Nephron progenitor cell (in vitro differentiated cells): ENCODE results near the gene GPR75.

ENCODE experiments used
- DNase-seq: peaks from one replicate; pipeline ENCODE4 v3.0.0; 2021
- H3K27ac Mint-ChIP-seq: 2 replicates; pipeline ENCODE4 v1.8.0; 2021; ENCODE audit warnings: mild to moderate bottlenecking, moderate library complexity, mixed read lengths
- H3K27me3 Mint-ChIP-seq: 2 replicates; pipeline ENCODE4 v1.8.0; 2021; ENCODE audit warnings: mild to moderate bottlenecking, low read depth, mixed read lengths; ENCODE audit not compliant: poor library complexity
- H3K36me3 Mint-ChIP-seq: 2 replicates; pipeline ENCODE4 v1.8.0; 2021; ENCODE audit warnings: low read depth, mixed read lengths
- H3K4me1 Mint-ChIP-seq: 2 replicates; pipeline ENCODE4 v1.8.0; 2021; ENCODE audit warnings: mixed read lengths
- H3K4me3 Mint-ChIP-seq: 2 replicates; pipeline ENCODE4 v1.8.0; 2021; ENCODE audit warnings: mild to moderate bottlenecking, moderate library complexity, mixed read lengths
- H3K9me3 Mint-ChIP-seq: 2 replicates; pipeline ENCODE4 v1.8.0; 2021; ENCODE audit warnings: mild to moderate bottlenecking, moderate library complexity, mixed read lengths
- TF ChIP-seq, protein P1 (sequence below): fragments of 200-600 bp; sonication (generic); IDR thresholded peaks from 2 replicates; pipeline ENCODE4 v1.5.0; 2021; ENCODE audit warnings: antibody characterized with exemption

GPR75 gene

DNA sequence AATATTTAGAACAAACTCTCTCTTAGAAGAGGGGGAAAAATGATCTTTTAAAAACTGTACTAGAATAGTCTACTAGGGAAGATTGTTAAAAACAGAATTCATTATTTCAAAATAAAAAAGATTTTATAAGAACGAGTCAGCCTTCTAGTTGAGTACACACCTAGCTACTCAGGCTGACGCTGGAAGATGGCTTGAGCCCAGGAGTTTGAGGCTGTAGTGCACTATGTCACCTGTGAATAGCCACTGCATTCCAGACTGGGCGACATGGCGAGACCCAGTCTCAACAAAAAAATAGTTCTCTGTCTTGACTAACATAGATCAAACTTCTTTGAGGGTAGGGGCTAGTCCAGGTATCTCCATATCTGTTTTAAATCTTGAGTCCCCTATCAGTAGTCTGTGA, 39.1 kb downstream of the GPR75 start:
- Mint-ChIP-seq H3K4me1 (peaks cover 20% of the 10 kb centered on the region), H3K4me3 (no peak overlapping the region), H3K27me3 (no peaks in the 10 kb centered on the region), H3K9me3 (no peaks in the 10 kb centered on the region), H3K36me3 (peaks cover 29% of the 10 kb centered on the region), H3K27ac (no peak overlapping the region)
- TF ChIP-seq, protein P1, sequence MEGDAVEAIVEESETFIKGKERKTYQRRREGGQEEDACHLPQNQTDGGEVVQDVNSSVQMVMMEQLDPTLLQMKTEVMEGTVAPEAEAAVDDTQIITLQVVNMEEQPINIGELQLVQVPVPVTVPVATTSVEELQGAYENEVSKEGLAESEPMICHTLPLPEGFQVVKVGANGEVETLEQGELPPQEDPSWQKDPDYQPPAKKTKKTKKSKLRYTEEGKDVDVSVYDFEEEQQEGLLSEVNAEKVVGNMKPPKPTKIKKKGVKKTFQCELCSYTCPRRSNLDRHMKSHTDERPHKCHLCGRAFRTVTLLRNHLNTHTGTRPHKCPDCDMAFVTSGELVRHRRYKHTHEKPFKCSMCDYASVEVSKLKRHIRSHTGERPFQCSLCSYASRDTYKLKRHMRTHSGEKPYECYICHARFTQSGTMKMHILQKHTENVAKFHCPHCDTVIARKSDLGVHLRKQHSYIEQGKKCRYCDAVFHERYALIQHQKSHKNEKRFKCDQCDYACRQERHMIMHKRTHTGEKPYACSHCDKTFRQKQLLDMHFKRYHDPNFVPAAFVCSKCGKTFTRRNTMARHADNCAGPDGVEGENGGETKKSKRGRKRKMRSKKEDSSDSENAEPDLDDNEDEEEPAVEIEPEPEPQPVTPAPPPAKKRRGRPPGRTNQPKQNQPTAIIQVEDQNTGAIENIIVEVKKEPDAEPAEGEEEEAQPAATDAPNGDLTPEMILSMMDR, result no peak
- DNase-seq, result no peak

DNA sequence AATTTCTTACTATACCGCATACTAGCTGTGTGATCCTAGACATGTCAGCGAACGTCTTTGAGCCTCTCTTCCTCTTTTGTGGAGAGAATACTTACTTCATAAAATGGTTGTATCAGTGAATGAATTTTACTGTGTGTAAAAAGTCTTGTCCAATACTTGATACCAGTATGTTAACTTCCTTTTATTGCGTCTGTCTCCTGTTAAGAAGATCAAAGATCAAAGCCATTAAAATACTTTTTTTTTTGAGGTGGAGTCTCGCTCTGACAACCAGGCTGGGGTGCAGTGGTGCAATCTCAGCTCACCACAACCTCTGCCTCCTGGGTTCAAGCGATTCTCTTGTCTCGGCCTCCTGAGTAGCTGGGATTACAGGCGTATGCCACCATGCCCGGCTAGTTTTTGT, 39.7 kb downstream of the GPR75 start:
- H3K36me3 Mint-ChIP-seq, result peaks cover 36% of the 10 kb centered on the region
- H3K27ac Mint-ChIP-seq, result no peak overlapping the region
- TF ChIP-seq, protein P1, result no peak
- no peak for DNase-seq
- H3K27me3 Mint-ChIP-seq, result no peaks in the 10 kb centered on the region
- H3K4me1 Mint-ChIP-seq, result peaks cover 20% of the 10 kb centered on the region
- no peaks in the 10 kb centered on the region for H3K9me3 Mint-ChIP-seq
- H3K4me3 Mint-ChIP-seq, result no peak overlapping the region

DNA sequence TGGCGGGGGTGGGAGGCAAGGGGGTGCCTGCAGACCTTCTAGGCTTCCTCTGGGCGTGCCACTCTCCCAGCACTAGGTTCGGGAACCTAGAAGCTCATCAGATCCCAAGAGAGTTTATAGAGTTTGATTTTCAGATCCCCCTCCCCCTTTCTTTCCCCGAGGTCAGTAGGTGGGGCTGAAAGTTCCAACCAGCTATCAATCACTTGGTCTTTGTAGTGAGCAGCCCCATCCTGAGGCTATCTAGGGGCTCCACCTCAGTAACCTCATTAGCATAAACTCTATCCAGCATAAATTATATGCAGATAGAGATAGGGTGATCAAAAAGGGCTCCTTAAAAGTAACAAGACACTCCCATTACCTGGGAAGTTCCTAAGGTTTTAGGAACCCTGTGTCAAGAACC, 40.1 kb downstream of the GPR75 start:
- H3K27ac Mint-ChIP-seq, result no peak overlapping the region

DNA sequence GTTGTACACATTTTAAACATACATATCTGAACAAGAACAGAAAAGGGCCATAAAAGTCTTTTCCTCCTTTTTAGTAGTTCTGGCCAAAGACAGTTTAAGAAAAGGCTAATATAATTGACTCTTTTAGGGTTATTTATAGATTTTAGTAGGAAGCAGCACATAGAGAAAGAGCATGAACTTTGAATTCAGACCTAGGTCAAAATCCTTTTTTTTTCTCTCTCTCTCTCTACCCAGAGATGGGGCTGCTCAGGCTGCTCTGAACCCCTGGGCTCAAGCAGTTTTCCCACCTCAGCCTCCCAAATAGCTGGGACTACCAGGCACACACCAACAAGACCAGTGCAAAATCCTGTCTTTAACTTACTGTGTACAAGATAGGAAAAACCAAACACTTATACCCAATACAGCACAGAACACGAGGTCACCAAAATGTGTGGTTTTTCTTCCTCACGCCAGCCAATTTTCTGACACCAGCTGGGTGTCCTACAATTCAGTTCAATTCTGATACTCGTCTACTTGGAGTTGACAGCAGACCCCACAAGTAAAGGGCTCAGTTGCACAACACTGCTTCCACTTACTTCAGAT, 40.8 kb downstream of the GPR75 start:
- H3K27me3 Mint-ChIP-seq, result no peaks in the 10 kb centered on the region
- H3K27ac Mint-ChIP-seq, result peak overlapping the region; percentile 88
- peaks cover 20% of the 10 kb centered on the region for H3K4me1 Mint-ChIP-seq
- H3K9me3 Mint-ChIP-seq, result no peaks in the 10 kb centered on the region
- peaks cover 45% of the 10 kb centered on the region for H3K36me3 Mint-ChIP-seq
- DNase-seq, result no peak
- TF ChIP-seq, protein P1, result no peak
- no peak overlapping the region for H3K4me3 Mint-ChIP-seq

More for the DNA sequence above, 40.1 kb downstream of the GPR75 start:
- TF ChIP-seq, protein P1, result no peak
- Mint-ChIP-seq H3K36me3 (peaks cover 38% of the 10 kb centered on the region), H3K27me3 (no peaks in the 10 kb centered on the region), H3K9me3 (no peaks in the 10 kb centered on the region), H3K4me3 (no peak overlapping the region), H3K4me1 (peaks cover 20% of the 10 kb centered on the region)
- DNase-seq, result no peak

DNA sequence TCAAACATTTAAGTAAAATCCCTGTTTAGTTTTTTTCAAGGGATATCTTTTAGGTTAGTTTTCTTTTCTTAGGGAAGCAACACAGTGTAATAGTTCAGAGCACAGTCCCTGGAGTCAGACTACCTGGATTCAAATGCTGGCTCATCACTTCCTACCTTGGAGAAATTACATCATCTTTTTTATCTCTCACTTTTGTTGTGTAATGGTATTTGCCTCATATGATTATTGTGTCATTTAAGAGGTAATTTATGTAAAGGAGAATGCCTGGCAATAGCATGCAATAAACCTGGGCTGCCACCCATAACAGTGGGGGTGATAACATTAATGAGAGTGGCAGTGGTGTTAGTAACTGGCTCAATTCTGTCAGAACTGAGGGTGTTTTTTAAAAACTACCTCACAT, 46.6 kb downstream of the GPR75 start:
- TF ChIP-seq, protein P1, result no peak
- Mint-ChIP-seq H3K27me3 (no peaks in the 10 kb centered on the region), H3K9me3 (no peaks in the 10 kb centered on the region), H3K4me1 (no peaks in the 10 kb centered on the region), H3K4me3 (no peak overlapping the region), H3K36me3 (peaks cover 66% of the 10 kb centered on the region), H3K27ac (peak overlapping the region; percentile 64)
- DNase-seq, result no peak

DNA sequence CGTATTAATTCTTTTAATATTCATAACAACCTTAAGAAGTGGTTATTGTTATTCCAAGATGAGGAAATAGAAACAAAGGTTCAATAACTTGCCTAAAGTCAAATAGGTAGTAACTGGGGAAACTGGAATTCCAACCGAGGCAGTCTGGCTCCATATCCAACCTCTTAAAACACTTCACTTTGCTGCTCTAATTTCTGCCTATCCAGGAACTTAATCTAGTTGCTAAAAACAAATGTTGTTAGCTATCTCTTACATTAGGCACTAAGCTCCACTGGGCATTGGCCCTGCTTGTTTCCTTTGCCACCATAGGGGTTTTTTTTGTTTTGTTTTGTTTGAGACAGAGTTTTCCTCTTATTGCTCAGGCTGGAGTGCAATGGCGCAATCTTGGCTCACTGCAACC, 48.2 kb downstream of the GPR75 start:
- Mint-ChIP-seq H3K36me3 (peaks cover 62% of the 10 kb centered on the region), H3K27me3 (no peaks in the 10 kb centered on the region), H3K27ac (no peak overlapping the region), H3K4me1 (no peaks in the 10 kb centered on the region), H3K9me3 (no peaks in the 10 kb centered on the region), H3K4me3 (no peak overlapping the region)
- TF ChIP-seq, protein P1, result no peak
- DNase-seq, result no peak
